PC-9 (cell line): ENCODE data around the gene ROBO4. TPM values are rescaled to one million over a fixed set of nuclear protein-coding genes. Genes with fewer than 3 reads are reported as not detected.

Experiments
- BruUV-seq: library from RNA; stranded (reverse); fragments of 400-500 nt; replicated peaks from 2 replicates; lab custom pipeline; 2021; lab: Mats Ljungman, UMichigan
- CTCF ChIA-PET: fragments of 300-600 bp; sonication (Branson Sonifier 250); formaldehyde crosslinking; loops from one replicate; lab custom pipeline; 2022; ENCODE audit warnings: antibody characterized with exemption; lab: Charles Lee
- POLR2A ChIA-PET: fragments of 300-600 bp; sonication (Branson Sonifier 250); formaldehyde crosslinking; loops from one replicate; lab custom pipeline; 2022; ENCODE audit warnings: antibody characterized with exemption; ENCODE audit not compliant: unreplicated experiment; lab: Charles Lee
- DNase-seq, 2 experiments: peaks; one replicate each; pipeline versions ENCODE4 v3.0.0 to v3.0.0-alpha.2; 2015 to 2022; ENCODE audit warnings: mixed read lengths in 1 of 2
- H2AFZ ChIP-seq: fragments of 200-600 bp; sonication (generic); 2 replicates; pipeline ENCODE4 v1.8.1; 2017; ENCODE audit warnings: antibody characterized with exemption
- H3F3A ChIP-seq: fragments of 200-600 bp; sonication (generic); 2 replicates; pipeline ENCODE4 v1.8.1; 2017; ENCODE audit warnings: antibody characterized with exemption, mild to moderate bottlenecking, low read depth; ENCODE audit not compliant: insufficient read depth
- H3K27ac ChIP-seq: fragments of 200-600 bp; sonication (generic); 2 replicates; pipeline ENCODE4 v1.6.1; 2016; ENCODE audit warnings: mixed run types
- H3K27me3 ChIP-seq: fragments of 200-600 bp; sonication (generic); 2 replicates; pipeline ENCODE4 v1.6.1; 2016; ENCODE audit warnings: low read depth, mixed run types; ENCODE audit not compliant: insufficient read depth
- H3K36me3 ChIP-seq: fragments of 200-600 bp; sonication (generic); 2 replicates; pipeline ENCODE4 v1.6.1; 2016; ENCODE audit warnings: low read depth, mixed run types
- H3K4me1 ChIP-seq: fragments of 200-600 bp; sonication (generic); replicated peaks from 2 replicates; pipeline ENCODE4 v1.6.1; 2016; ENCODE audit warnings: mixed run types; ENCODE audit not compliant: insufficient read depth
- H3K4me2 ChIP-seq: fragments of 200-600 bp; sonication (generic); 2 replicates; pipeline ENCODE4 v1.6.1; 2017; ENCODE audit warnings: mixed run types
- H3K4me3 ChIP-seq: fragments of 200-600 bp; sonication (generic); 2 replicates; pipeline ENCODE4 v1.6.1; 2016; ENCODE audit warnings: mixed run types
- H3K79me2 ChIP-seq: fragments of 200-600 bp; sonication (generic); 2 replicates; pipeline ENCODE4 v1.6.1; 2017; ENCODE audit warnings: low read depth, mixed run types
- H3K9me2 ChIP-seq: fragments of 200-600 bp; sonication (generic); 2 replicates; pipeline ENCODE4 v1.8.1; 2017; ENCODE audit warnings: mild to moderate bottlenecking; ENCODE audit not compliant: insufficient read depth
- H3K9me3 ChIP-seq: fragments of 200-600 bp; sonication (generic); 2 replicates; pipeline ENCODE4 v1.8.1; 2016; ENCODE audit warnings: low read depth; ENCODE audit not compliant: insufficient read depth
- H4K20me1 ChIP-seq: fragments of 200-600 bp; sonication (generic); 2 replicates; pipeline ENCODE4 v1.8.1; 2017; ENCODE audit not compliant: insufficient read depth
- EZH2 ChIP-seq: fragments of 200-600 bp; sonication (generic); IDR thresholded peaks from 2 replicates; pipeline ENCODE4 v1.8.0; 2017; ENCODE audit warnings: antibody characterized with exemption, low read depth
- intact Hi-C: fragments of 100-400 bp; cut with micrococcal nuclease; formaldehyde crosslinking; loops from one replicate; pipeline ENCODE4 v1.10.0; 2022; ENCODE audit not compliant: unreplicated experiment
- total RNA-seq: library from RNA; stranded (reverse); gene quantifications from 2 replicates; pipeline ENCODE4 v1.2.3, GENCODE V29; 2021
- TF ChIP-seq, protein P1 (sequence below): fragments of 200-600 bp; sonication (generic); conservative IDR thresholded peaks from 2 replicates; pipeline ENCODE4 v1.6.1; 2017; ENCODE audit warnings: mixed run types, antibody characterized with exemption, mild to moderate bottlenecking, moderate library complexity

Gene ROBO4
- total RNA-seq, 1 experiment from 2014 or later: not detected

DNA sequence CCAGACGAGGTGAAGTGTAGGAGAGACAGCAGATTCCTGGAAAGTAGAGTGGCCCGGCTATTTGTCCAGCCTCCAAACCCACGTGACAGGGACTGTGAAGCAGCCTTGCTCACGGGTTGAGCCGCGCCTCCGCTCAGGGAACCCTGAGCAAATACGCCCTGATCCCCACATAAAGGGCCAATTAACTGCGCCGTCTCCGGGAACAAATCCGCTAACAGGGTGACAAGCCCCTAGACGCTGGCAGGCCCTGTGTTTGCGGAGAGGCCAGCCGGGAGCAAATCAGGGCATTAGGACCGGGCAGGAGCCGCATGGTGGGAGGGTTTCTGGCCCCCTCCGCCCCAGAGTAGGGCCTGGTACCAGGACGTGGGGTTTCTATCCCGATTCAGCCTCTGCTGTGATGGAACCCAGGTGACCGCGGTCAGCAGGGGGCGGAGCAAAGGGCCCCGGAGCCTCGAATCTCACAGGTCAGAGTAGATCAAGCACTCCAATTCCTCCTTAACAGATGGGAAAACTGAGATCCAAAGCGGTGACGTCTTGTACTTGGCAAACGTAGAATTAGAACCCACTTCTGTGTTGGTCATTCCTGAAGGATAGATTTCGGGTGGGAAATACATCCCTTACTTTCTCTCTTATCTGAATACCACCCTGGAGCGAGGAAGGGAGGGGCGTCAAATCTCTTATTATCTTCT is 34.4 kb downstream of the ROBO4 start:
- POLR2A ChIA-PET: no interaction called here
- Histone ChIP-seq H2AFZ (0 out of 2 replicates have a peak overlapping the region, but pooled peaks have one; percentile 39), H3K36me3 (no peaks in the 10 kb centered on the region), H4K20me1 (no peaks in the 10 kb centered on the region), H3K4me3 (peak overlapping the region; percentile 50; the same call in 1 of the 2 replicates), H3K27me3 (peaks cover 78% of the 10 kb centered on the region), H3K4me1 (peaks cover 8% of the 10 kb centered on the region; the same call in 1 of the 2 replicates), H3K9me3 (no peaks in the 10 kb centered on the region), H3K79me2 (no peaks in the 10 kb centered on the region), H3K4me2 (peak overlapping the region; percentile 76), H3K27ac (no peak overlapping the region), H3K9me2 (no peaks in the 10 kb centered on the region), H3F3A (no peaks in the 10 kb centered on the region; the same call in 1 of the 2 replicates)
- no TSS peak for BruUV-seq
- CTCF ChIA-PET: no interaction called here
- intact Hi-C loops: no loop called here
- no peak for TF ChIP-seq EZH2
- TF ChIP-seq, protein P1, sequence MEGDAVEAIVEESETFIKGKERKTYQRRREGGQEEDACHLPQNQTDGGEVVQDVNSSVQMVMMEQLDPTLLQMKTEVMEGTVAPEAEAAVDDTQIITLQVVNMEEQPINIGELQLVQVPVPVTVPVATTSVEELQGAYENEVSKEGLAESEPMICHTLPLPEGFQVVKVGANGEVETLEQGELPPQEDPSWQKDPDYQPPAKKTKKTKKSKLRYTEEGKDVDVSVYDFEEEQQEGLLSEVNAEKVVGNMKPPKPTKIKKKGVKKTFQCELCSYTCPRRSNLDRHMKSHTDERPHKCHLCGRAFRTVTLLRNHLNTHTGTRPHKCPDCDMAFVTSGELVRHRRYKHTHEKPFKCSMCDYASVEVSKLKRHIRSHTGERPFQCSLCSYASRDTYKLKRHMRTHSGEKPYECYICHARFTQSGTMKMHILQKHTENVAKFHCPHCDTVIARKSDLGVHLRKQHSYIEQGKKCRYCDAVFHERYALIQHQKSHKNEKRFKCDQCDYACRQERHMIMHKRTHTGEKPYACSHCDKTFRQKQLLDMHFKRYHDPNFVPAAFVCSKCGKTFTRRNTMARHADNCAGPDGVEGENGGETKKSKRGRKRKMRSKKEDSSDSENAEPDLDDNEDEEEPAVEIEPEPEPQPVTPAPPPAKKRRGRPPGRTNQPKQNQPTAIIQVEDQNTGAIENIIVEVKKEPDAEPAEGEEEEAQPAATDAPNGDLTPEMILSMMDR: no peak
- no peak for DNase-seq

DNA sequence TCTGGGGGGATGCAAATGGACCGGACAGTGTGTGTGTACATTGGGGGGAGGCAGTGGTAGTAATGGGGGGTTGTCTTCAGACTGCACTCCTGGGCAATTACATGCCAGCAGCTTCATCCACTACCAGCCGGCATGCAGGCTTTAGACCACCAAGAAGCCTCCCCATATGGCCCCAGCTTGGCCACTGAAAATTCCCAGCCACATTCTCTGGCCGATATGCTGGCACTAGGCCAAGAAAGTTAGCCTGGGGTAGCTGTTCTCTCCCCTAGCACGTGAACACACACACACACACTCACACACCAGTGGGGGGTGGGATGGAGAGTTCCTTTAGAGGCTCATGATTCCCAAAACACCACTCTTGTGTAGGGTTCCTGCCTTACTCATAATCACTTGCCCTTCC is 36.0 kb downstream of the ROBO4 start:
- CTCF ChIA-PET: no interaction called here
- Histone ChIP-seq H3F3A (no peaks in the 10 kb centered on the region; the same call in 1 of the 2 replicates), H3K9me2 (no peaks in the 10 kb centered on the region), H3K79me2 (no peaks in the 10 kb centered on the region), H3K27me3 (peaks cover 71% of the 10 kb centered on the region), H3K4me1 (peaks cover 8% of the 10 kb centered on the region; the same call in 1 of the 2 replicates), H3K9me3 (no peaks in the 10 kb centered on the region), H4K20me1 (no peaks in the 10 kb centered on the region), H3K4me2 (no peak overlapping the region), H3K36me3 (no peaks in the 10 kb centered on the region), H3K4me3 (no peak overlapping the region), H3K27ac (no peak overlapping the region), H2AFZ (no peak overlapping the region)
- TF ChIP-seq, protein P1: no peak
- TF ChIP-seq EZH2: no peak
- POLR2A ChIA-PET: no interaction called here
- intact Hi-C loops: no loop called here
- BruUV-seq: no TSS peak
- no peak for DNase-seq

DNA sequence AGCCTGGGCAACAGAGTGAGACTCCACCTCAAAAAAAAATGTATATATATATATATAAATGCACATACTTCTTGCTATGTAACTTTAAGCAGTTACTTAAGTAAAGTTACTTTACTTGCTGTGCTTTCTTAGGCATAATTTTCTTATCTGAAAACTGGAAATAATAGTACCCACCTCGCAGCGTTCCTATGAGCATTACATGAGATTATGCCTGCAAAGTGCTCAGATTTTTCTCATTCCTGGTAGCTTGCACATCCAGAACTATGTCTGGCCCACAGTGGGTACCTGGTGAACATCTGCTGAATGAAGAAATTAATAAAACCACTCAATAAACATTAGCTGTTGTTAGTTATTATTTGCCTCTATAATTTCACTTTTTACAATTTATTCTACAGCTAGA is 38.5 kb downstream of the ROBO4 start:
- Histone ChIP-seq H3K4me3 (no peak overlapping the region), H3K9me3 (no peaks in the 10 kb centered on the region), H3K27ac (no peak overlapping the region), H3K27me3 (peaks cover 71% of the 10 kb centered on the region), H3K79me2 (no peaks in the 10 kb centered on the region), H3K4me2 (no peak overlapping the region), H3K36me3 (no peaks in the 10 kb centered on the region), H4K20me1 (no peaks in the 10 kb centered on the region), H3F3A (no peaks in the 10 kb centered on the region; the same call in 1 of the 2 replicates), H2AFZ (no peak overlapping the region), H3K9me2 (no peaks in the 10 kb centered on the region), H3K4me1 (peaks cover 8% of the 10 kb centered on the region; the same call in 1 of the 2 replicates)
- POLR2A ChIA-PET: no interaction called here
- CTCF ChIA-PET: no interaction called here
- intact Hi-C loops: no loop called here
- DNase-seq: no peak
- BruUV-seq: no TSS peak
- TF ChIP-seq EZH2: no peak
- TF ChIP-seq, protein P1: no peak
